ENCODE results near the gene FLOT1.
A peak's percentile ranks its signal among the peaks of the same experiment; 100 is the strongest.

FLOT1 gene

GRCh38 chr6:30719791-30720737 is 22.4 kb downstream of the FLOT1 start, which contains the start of gene TUBB (continued):
- TF ChIP-seq, protein P1, sequence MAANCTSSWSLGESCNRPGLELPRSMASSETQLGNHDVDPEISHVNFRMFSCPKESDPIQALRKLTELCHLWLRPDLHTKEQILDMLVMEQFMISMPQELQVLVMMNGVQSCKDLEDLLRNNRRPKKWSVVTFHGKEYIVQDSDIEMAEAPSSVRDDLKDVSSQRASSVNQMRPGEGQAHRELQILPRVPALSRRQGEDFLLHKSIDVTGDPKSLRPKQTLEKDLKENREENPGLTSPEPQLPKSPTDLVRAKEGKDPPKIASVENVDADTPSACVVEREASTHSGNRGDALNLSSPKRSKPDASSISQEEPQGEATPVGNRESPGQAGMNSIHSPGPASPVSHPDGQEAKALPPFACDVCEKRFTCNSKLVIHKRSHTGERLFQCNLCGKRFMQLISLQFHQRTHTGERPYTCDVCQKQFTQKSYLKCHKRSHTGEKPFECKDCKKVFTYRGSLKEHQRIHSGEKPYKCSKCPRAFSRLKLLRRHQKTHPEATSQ (tag by site-specific recombination; IDR thresholded peaks at IDR 0.05) = no peak
- TF ChIP-seq ZNF571 (tag by site-specific recombination; IDR thresholded peaks at IDR 0.05) = no peak
- TF ChIP-seq ZNF426 (tag by site-specific recombination; IDR thresholded peaks at IDR 0.05) = no peak
- no peak for TF ChIP-seq ZNF37A (tag by site-specific recombination; IDR thresholded peaks at IDR 0.05)
- TF ChIP-seq PRDM6 (tag by site-specific recombination; IDR thresholded peaks at IDR 0.05) = no peak
- TF ChIP-seq ZNF341 (tag by site-specific recombination; IDR thresholded peaks at IDR 0.05; ENCODE audit: low read depth) = peak; percentile 37
- TF ChIP-seq KLF1 (tag by site-specific recombination; IDR thresholded peaks at IDR 0.05) = peak; percentile 32; the same call in 1 of the 2 replicates
- no peak for TF ChIP-seq ZNF777 (tag by site-specific recombination; IDR thresholded peaks at IDR 0.05; ENCODE audit: borderline replicate concordance)
- TF ChIP-seq BCL11B (tag by site-specific recombination; IDR thresholded peaks at IDR 0.05; ENCODE audit: low read depth) = no peak
- no peak for TF ChIP-seq ZNF266 (tag by site-specific recombination; IDR thresholded peaks at IDR 0.05; ENCODE audit: low read depth)
- TF ChIP-seq ZNF292 (tag by site-specific recombination; IDR thresholded peaks at IDR 0.05; ENCODE audit: borderline replicate concordance, low read depth) = no peak
- TF ChIP-seq ZNF555 (tag by site-specific recombination; conservative IDR thresholded peaks at IDR 0.05) = no peak
- TF ChIP-seq, protein P2, sequence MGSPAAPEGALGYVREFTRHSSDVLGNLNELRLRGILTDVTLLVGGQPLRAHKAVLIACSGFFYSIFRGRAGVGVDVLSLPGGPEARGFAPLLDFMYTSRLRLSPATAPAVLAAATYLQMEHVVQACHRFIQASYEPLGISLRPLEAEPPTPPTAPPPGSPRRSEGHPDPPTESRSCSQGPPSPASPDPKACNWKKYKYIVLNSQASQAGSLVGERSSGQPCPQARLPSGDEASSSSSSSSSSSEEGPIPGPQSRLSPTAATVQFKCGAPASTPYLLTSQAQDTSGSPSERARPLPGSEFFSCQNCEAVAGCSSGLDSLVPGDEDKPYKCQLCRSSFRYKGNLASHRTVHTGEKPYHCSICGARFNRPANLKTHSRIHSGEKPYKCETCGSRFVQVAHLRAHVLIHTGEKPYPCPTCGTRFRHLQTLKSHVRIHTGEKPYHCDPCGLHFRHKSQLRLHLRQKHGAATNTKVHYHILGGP (tag by site-specific recombination; IDR thresholded peaks at IDR 0.05) = no peak
- no peak for TF ChIP-seq ZNF169 (tag by site-specific recombination; IDR thresholded peaks at IDR 0.05)
- peak; percentile 96 for TF ChIP-seq ZNF366 (tag by site-specific recombination; conservative IDR thresholded peaks at IDR 0.05)
- TF ChIP-seq ZNF350 (tag by site-specific recombination; IDR thresholded peaks at IDR 0.05) = no peak
- TF ChIP-seq ZNF624 (tag by site-specific recombination; IDR thresholded peaks at IDR 0.05) = no peak
- no peak for TF ChIP-seq ZFP37 (tag by site-specific recombination; IDR thresholded peaks at IDR 0.05)
- peak; percentile 79 for TF ChIP-seq KLF9 (tag by site-specific recombination; IDR thresholded peaks at IDR 0.05; ENCODE audit: low read depth)
- TF ChIP-seq, protein P3, sequence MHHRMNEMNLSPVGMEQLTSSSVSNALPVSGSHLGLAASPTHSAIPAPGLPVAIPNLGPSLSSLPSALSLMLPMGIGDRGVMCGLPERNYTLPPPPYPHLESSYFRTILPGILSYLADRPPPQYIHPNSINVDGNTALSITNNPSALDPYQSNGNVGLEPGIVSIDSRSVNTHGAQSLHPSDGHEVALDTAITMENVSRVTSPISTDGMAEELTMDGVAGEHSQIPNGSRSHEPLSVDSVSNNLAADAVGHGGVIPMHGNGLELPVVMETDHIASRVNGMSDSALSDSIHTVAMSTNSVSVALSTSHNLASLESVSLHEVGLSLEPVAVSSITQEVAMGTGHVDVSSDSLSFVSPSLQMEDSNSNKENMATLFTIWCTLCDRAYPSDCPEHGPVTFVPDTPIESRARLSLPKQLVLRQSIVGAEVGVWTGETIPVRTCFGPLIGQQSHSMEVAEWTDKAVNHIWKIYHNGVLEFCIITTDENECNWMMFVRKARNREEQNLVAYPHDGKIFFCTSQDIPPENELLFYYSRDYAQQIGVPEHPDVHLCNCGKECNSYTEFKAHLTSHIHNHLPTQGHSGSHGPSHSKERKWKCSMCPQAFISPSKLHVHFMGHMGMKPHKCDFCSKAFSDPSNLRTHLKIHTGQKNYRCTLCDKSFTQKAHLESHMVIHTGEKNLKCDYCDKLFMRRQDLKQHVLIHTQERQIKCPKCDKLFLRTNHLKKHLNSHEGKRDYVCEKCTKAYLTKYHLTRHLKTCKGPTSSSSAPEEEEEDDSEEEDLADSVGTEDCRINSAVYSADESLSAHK (tag by site-specific recombination; IDR thresholded peaks at IDR 0.05) = no peak
- 0 out of 2 replicates have a peak, but pooled peaks have one; percentile 32 for TF ChIP-seq KLF7 (tag by site-specific recombination; IDR thresholded peaks at IDR 0.05; ENCODE audit: borderline replicate concordance)
- no peak for TF ChIP-seq ZNF701 (tag by site-specific recombination; IDR thresholded peaks at IDR 0.05)
- TF ChIP-seq ZBTB10 (tag by site-specific recombination; IDR thresholded peaks at IDR 0.05) = no peak; the same call in 1 of the 2 replicates
- TF ChIP-seq, protein P4, sequence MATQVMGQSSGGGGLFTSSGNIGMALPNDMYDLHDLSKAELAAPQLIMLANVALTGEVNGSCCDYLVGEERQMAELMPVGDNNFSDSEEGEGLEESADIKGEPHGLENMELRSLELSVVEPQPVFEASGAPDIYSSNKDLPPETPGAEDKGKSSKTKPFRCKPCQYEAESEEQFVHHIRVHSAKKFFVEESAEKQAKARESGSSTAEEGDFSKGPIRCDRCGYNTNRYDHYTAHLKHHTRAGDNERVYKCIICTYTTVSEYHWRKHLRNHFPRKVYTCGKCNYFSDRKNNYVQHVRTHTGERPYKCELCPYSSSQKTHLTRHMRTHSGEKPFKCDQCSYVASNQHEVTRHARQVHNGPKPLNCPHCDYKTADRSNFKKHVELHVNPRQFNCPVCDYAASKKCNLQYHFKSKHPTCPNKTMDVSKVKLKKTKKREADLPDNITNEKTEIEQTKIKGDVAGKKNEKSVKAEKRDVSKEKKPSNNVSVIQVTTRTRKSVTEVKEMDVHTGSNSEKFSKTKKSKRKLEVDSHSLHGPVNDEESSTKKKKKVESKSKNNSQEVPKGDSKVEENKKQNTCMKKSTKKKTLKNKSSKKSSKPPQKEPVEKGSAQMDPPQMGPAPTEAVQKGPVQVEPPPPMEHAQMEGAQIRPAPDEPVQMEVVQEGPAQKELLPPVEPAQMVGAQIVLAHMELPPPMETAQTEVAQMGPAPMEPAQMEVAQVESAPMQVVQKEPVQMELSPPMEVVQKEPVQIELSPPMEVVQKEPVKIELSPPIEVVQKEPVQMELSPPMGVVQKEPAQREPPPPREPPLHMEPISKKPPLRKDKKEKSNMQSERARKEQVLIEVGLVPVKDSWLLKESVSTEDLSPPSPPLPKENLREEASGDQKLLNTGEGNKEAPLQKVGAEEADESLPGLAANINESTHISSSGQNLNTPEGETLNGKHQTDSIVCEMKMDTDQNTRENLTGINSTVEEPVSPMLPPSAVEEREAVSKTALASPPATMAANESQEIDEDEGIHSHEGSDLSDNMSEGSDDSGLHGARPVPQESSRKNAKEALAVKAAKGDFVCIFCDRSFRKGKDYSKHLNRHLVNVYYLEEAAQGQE (tag by site-specific recombination; IDR thresholded peaks at IDR 0.05) = no peak
- no peak; the same call in 1 of the 2 replicates for TF ChIP-seq YY1 (tag by site-specific recombination; IDR thresholded peaks at IDR 0.05)
